GM12872 (cell line): ENCODE results near the gene ARL1.

ENCODE experiments used
- TF ChIP-seq, protein P1 (sequence below): IDR thresholded peaks from 3 replicates; pipeline ENCODE4 v1.5.1; 2011; ENCODE audit warnings: low read depth, mild to moderate bottlenecking, low read length, moderate library complexity; ENCODE audit not compliant: insufficient read depth

The ARL1 gene

DNA sequence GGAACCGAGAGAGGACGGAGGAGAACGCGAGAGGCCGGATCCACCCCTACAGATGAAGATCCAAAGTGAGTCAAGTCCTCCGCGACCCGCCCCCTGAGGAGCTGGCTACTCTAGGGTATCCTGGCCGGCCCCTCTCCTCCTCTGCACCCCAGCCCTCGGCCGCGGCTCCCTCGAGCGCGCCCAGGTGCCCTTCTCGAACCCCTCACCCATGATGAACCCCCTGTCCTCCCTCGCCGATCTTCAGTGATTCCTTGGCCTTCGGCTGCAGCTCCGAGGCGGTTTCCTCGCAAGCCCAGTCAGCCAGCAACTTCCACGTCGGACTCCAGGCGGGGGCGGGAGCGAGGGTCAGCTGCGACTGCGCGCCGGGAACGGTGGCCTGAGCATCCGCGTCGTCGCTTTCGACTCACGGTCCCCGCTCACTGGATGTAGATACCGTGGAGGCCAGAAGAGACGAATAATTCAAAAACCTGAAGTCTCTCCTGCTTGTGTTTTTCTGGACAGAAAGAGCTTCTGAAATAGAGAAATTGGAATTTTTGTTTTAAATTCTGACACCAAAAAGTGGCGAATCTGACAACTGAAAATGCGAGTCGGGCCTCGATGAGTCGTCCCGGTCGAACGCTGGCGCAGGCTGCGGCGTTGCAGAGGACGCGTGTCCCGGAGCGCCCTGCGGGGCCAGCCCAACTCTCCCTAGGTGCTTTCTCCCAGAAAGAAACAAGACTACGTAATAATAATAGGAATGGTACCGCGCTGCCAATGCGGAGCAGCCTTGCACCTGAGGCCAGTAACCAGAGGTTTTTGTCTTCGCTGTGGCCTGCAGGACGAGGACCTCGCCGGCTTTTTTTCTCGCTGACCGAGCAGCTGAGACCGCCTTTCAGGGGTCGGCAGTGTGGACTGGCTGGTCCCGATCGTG, at the start of gene ARL1:
ARL1 (minus strand) TSS at position 337 of the 910 bp plus-strand sequence; CDS start at position 210, 127 bp downstream.
- TF ChIP-seq, protein P1, sequence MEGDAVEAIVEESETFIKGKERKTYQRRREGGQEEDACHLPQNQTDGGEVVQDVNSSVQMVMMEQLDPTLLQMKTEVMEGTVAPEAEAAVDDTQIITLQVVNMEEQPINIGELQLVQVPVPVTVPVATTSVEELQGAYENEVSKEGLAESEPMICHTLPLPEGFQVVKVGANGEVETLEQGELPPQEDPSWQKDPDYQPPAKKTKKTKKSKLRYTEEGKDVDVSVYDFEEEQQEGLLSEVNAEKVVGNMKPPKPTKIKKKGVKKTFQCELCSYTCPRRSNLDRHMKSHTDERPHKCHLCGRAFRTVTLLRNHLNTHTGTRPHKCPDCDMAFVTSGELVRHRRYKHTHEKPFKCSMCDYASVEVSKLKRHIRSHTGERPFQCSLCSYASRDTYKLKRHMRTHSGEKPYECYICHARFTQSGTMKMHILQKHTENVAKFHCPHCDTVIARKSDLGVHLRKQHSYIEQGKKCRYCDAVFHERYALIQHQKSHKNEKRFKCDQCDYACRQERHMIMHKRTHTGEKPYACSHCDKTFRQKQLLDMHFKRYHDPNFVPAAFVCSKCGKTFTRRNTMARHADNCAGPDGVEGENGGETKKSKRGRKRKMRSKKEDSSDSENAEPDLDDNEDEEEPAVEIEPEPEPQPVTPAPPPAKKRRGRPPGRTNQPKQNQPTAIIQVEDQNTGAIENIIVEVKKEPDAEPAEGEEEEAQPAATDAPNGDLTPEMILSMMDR, result no peak

DNA sequence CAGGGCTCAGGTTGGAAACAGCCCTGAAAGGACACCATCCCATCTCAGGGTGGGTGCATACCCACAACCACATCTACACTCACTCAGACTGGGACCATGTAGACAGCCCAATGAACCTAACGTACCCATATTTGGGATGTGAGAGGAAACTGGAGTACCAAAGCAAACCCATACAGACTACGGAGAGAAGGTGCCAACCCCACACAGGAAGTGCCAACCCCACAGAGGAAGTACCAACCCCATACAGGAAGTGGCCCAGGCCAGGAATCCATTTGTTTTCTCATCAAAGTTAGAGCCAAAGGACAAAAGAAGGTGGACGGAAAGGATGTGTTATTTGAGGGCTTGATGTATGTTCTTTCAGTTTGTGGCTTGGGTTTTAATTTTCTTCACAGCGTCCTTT, 48.1 kb upstream of the ARL1 start:
- TF ChIP-seq, protein P1, result no peak

DNA sequence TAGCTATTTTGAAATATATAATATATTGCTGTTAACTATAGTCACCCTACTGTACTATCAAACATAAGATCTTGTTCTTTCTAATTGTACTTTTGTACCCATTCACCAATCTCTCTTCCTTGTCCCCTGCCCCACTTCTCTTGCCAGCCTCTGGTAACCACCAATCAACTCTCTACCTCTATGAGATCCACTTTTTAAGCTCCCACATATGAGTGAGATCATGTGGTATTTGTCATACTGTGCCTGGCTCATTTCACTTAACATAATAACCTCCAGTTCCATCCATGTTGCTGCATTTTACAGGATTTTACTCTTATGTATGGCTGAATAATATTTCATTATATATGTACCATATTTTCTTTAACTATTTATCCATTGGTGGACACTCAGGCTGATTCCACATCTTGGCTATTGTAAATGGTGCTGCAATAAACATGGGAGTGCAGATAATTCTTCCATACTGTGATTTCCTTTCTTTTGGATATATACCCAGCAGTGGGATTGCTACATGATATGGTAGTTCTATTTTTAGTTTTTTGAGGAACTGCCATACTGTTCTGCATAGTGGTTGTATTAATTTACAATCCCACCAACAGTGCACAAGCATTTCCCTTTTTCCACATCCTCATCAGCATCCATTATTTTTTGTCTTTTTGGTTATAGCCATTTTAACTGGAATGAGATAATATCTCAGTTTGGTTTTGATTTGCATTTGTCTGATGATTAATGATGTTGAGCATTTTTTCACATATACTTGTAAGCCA, 34.1 kb upstream of the ARL1 start:
- TF ChIP-seq, protein P1, result no peak

DNA sequence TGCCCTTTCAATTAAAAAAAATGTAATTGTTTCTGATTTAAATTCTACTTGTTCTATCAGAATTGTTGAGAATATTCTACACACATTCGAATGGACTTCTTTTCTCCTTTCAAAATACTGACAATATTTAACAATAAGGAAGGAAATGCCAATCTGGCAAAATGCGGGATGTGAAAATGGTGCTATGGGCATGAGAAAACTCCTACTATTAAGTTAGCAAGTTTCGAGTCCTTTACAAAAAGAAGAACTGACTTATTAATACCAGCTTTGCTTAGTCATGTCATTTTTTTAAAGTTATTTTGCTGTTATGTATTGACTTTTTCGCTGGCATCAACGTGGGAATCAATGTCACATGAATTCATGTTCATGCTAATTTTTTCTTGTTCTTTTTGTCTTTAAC, 31.7 kb upstream of the ARL1 start:
- TF ChIP-seq, protein P1, result no peak

DNA sequence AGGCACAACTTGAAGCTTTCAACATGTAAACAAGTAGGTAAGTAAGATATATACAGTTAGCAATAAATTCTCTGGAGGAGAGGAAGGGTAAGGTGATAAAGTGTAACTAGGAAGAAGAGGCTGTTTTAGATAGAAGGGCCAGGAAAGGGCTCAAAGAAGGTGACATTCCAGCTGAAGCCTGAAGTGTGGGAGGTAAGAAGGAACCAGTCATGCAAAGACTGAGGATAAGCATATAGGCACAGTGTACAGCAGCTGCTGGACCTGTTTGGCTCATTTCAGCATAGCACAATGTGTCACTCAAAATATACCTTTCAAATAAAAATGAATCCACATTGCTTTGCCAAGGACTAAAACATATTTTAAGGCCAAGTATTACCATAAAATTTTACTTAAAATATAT, 28.6 kb upstream of the ARL1 start:
- TF ChIP-seq, protein P1, result no peak

DNA sequence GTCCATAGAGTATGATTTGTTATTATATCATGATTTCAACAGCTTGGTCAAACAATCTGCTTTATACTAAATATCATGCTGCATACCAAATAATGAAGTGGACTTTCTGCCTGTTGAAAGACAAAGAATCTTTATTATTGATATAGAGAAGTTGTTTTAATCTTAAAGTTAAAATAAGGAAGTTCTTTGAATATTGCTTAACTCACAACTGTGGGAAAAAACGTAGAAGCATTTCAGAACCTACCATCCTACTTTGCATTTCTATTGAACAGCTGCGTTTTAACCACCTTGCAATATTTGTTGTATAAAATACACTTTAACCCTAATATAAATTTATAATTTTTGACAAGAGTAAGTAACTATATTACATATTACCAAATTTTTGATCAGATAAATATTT, 22.9 kb upstream of the ARL1 start:
- TF ChIP-seq, protein P1, result no peak

DNA sequence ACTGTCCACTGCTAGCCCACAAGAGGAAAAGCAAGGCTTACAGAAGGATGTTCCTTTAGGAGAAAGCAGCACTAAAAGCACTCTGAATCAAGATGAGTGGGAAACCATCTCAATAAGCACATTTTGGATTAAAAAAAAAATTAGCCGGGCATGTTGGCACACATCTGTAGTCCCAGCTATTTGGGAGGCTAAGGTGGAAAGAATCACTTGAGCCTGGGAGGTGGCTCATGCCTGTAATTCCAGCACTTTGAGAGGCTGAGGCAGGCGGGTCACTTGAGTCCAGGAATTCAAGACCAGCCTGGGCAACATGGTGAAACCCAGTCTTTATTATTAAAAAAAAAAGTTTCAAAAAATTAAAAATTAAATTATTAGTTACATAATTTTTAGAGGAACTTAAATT, 17.0 kb upstream of the ARL1 start:
- TF ChIP-seq, protein P1, result no peak
